ENCODE measurements around the gene NELFE. TPM values are rescaled to one million over a fixed set of nuclear protein-coding genes. Genes with fewer than 3 reads are reported as not detected.

The NELFE gene
- total RNA-seq, 2 donors from 2014 or later = 90.3 to 132 TPM

DNA sequence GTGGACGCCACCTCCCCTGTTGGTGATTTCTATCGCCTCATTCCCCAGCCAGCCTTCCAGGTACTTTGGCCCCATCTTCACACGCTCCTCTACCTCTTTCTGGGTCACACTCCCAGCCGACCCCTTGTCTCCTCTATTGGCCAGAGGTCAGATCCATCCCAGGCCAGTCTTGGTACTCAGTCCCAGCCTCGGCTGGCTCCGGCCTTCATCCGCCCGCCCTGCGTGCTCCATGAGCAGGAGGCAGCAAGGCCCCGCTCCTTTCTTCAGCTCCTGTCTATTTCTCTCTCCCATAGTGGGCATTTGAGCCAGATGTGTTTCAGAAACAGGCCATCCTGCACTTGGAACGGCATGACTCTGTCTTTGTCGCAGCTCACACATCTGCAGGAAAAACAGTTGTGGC, 2.8 kb upstream of the NELFE start:
- peaks cover 6% of the 10 kb centered on the region for H3K4me1 ChIP-seq (ENCODE audit: control insufficient read depth, insufficient read depth, low read length)
- no peak overlapping the region for H3K4me3 ChIP-seq (ENCODE audit: low read length)
- H3K27ac ChIP-seq (ENCODE audit: low read depth, low read length) = no peak overlapping the region
- Mint-ChIP-seq H3K4me3 (no peak overlapping the region), H3K27me3 (ENCODE audit: insufficient read depth) (no peaks in the 10 kb centered on the region), H3K9me3 (no peaks in the 10 kb centered on the region), H3K36me3 (ENCODE audit: low read depth) (peaks cover 55% of the 10 kb centered on the region), H3K27ac (no peak overlapping the region), H3K4me1 (peaks cover 5% of the 10 kb centered on the region)
- WGBS, 2 experiments (ENCODE audit: insufficient coverage in 1 of 2, insufficient read length in 1 of 2) = 89 to 91% methylated on average over 12 of the region's 12 CpGs
- TF ChIP-seq, protein P1, sequence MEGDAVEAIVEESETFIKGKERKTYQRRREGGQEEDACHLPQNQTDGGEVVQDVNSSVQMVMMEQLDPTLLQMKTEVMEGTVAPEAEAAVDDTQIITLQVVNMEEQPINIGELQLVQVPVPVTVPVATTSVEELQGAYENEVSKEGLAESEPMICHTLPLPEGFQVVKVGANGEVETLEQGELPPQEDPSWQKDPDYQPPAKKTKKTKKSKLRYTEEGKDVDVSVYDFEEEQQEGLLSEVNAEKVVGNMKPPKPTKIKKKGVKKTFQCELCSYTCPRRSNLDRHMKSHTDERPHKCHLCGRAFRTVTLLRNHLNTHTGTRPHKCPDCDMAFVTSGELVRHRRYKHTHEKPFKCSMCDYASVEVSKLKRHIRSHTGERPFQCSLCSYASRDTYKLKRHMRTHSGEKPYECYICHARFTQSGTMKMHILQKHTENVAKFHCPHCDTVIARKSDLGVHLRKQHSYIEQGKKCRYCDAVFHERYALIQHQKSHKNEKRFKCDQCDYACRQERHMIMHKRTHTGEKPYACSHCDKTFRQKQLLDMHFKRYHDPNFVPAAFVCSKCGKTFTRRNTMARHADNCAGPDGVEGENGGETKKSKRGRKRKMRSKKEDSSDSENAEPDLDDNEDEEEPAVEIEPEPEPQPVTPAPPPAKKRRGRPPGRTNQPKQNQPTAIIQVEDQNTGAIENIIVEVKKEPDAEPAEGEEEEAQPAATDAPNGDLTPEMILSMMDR (conservative IDR thresholded peaks at IDR 0.05) = no peak
- H3K27me3 ChIP-seq (ENCODE audit: control insufficient read depth, insufficient read depth, low read length, poor library complexity, severe bottlenecking) = no peaks in the 10 kb centered on the region
- no peak overlapping the region for H3K9ac ChIP-seq (ENCODE audit: extremely low read depth, low read length, poor library complexity, severe bottlenecking)
- peaks cover 65% of the 10 kb centered on the region for H3K36me3 ChIP-seq (ENCODE audit: control insufficient read depth, insufficient read depth, low read length)
- no peak for DNase-seq
- no peaks in the 10 kb centered on the region for H3K9me3 ChIP-seq (ENCODE audit: control insufficient read depth, low read length)

DNA sequence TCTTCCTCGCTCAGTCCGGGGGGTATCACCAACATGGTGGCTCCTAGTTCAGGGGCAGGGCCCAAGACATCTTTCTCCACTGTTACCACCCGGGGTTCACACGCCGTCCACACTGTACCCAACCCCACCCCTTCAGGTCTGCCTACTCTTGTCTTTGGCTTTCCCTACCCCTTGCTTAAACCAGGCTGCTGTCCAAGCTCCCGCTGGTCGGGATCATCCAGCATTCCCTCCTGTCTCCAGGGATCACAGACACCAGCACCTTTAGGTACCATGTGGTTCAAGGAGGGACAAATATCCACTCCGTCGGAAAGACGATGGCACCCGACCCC, 395 bp downstream of the NELFE start:
- Mint-ChIP-seq H3K4me1 (peaks cover 5% of the 10 kb centered on the region), H3K27me3 (ENCODE audit: insufficient read depth) (no peaks in the 10 kb centered on the region), H3K36me3 (ENCODE audit: low read depth) (peaks cover 66% of the 10 kb centered on the region), H3K9me3 (no peaks in the 10 kb centered on the region), H3K4me3 (peak overlapping the region; percentile 92), H3K27ac (peak overlapping the region; percentile 98)
- 0 to 10% methylated on average over 2 to 11 of the region's 11 CpGs for WGBS, 2 experiments (ENCODE audit: insufficient coverage in 1 of 2, insufficient read length in 1 of 2)
- Histone ChIP-seq H3K4me1 (ENCODE audit: control insufficient read depth, insufficient read depth, low read length) (peaks cover 6% of the 10 kb centered on the region), H3K4me3 (ENCODE audit: low read length) (peak overlapping the region; percentile 90), H3K36me3 (ENCODE audit: control insufficient read depth, insufficient read depth, low read length) (peaks cover 67% of the 10 kb centered on the region), H3K9ac (ENCODE audit: extremely low read depth, low read length, poor library complexity, severe bottlenecking) (peak overlapping the region; percentile 73), H3K27me3 (ENCODE audit: control insufficient read depth, insufficient read depth, low read length, poor library complexity, severe bottlenecking) (no peaks in the 10 kb centered on the region), H3K27ac (ENCODE audit: low read depth, low read length) (no peak overlapping the region), H3K9me3 (ENCODE audit: control insufficient read depth, low read length) (no peaks in the 10 kb centered on the region)
- DNase-seq = no peak
- TF ChIP-seq, protein P1 (conservative IDR thresholded peaks at IDR 0.05) = no peak

DNA sequence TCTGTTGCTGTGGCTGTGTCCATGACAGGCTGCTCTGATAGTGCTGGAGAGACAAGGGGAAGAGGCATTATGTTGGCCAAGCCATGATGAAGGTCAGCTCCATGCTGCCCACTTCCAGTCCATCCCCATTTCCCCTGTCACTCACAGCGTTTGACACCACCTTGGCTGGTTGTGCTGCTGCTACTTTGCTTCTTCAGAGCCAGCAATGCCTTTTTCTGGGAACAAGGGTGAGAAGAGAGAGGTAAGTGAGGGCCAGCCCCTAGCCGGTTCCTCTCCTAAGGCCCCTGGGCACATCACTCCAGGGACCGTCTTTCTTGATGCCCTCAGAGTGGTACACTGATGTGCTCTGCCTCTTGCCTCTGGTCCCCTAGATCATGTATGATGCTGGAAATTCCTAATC, 2.0 kb downstream of the NELFE start:
- H3K9me3 Mint-ChIP-seq = no peaks in the 10 kb centered on the region
- H3K27me3 Mint-ChIP-seq (ENCODE audit: insufficient read depth) = no peaks in the 10 kb centered on the region
- TF ChIP-seq, protein P1 (conservative IDR thresholded peaks at IDR 0.05) = no peak
- peaks cover 5% of the 10 kb centered on the region for H3K4me1 Mint-ChIP-seq
- no peak for DNase-seq
- no peaks in the 10 kb centered on the region for H3K27me3 ChIP-seq (ENCODE audit: control insufficient read depth, insufficient read depth, low read length, poor library complexity, severe bottlenecking)
- no peaks in the 10 kb centered on the region for H3K9me3 ChIP-seq (ENCODE audit: control insufficient read depth, low read length)
- no peak overlapping the region for H3K4me3 ChIP-seq (ENCODE audit: low read length)
- H3K9ac ChIP-seq (ENCODE audit: extremely low read depth, low read length, poor library complexity, severe bottlenecking) = no peak overlapping the region
- no peak overlapping the region for H3K27ac ChIP-seq (ENCODE audit: low read depth, low read length)
- peaks cover 69% of the 10 kb centered on the region for H3K36me3 ChIP-seq (ENCODE audit: control insufficient read depth, insufficient read depth, low read length)
- no peak overlapping the region for H3K27ac Mint-ChIP-seq
- peaks cover 6% of the 10 kb centered on the region for H3K4me1 ChIP-seq (ENCODE audit: control insufficient read depth, insufficient read depth, low read length)
- H3K4me3 Mint-ChIP-seq = peak overlapping the region; percentile 92
- H3K36me3 Mint-ChIP-seq (ENCODE audit: low read depth) = peaks cover 58% of the 10 kb centered on the region
- WGBS, 2 experiments (ENCODE audit: insufficient coverage in 1 of 2, insufficient read length in 1 of 2) = 80 to 93% methylated on average over 1 to 3 of the region's 3 CpGs
